ENCODE results near the gene WDFY4. TPM values are rescaled to one million over a fixed set of nuclear protein-coding genes. Genes with fewer than 3 reads are reported as not detected.

Gene WDFY4
- total RNA-seq, 1 donor from 2014 or later = 0.94 TPM

Small RNA genes lying within 50 kb of the gene (small RNA-seq; reads per million reads assigned to genes)
- gene MIR4294 = not detected

Other genes with a start within 250 kb of the WDFY4 start
- gene ARHGAP22, start 79.8 kb upstream of the WDFY4 start, total RNA-seq = 2.2 TPM

Data from occipital lobe (tissue), 2 donors.